ENCODE measurements around the gene RTL10. TPM values are rescaled to one million over a fixed set of nuclear protein-coding genes. Genes with fewer than 3 reads are reported as not detected.

The RTL10 gene
- polyA plus RNA-seq, 1 donor (not counting 4 experiments of a cell fraction or from before 2014, with no cell fraction given), result 12.9 TPM

DNA sequence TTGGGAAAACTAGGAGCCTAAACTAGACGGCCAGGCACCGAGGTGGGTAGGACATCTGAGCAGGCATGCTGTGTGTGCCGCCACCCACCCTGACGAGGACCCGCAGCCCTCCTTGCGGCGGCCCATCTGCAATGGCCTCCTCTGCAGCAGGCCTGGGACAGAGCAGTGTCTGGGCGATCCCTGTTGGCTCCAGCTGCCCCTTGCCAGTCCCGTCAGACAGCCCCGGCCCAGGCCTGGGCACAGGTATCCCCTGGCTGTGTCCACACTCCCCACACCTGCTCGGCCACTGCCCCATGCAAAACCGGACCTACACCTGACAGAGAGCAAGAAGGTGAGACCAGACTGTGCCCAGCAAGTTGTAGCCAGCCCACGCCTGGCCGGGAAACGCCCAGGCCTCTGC, 38.7 kb upstream of the RTL10 start:
- no peaks in the 10 kb centered on the region for H4K20me1 ChIP-seq (ENCODE audit: control insufficient read depth, extremely low read depth, insufficient read depth, low read length)
- FAIRE-seq (no peak), DNase-seq (ENCODE audit: low read depth, low spot score) (no peak)
- H3K4me1 ChIP-seq (ENCODE audit: control insufficient read depth, extremely low read depth, insufficient read depth, low read length), result peaks cover 25% of the 10 kb centered on the region
- H3K27me3 ChIP-seq (ENCODE audit: control insufficient read depth, extremely low read depth, insufficient read depth, low read length), result no peaks in the 10 kb centered on the region
- dilution Hi-C loops (cut with MboI; ENCODE audit: extremely low pct_ligation_motif_present, low sequenced_read_pairs), result no loop called here
- H3K9me3 ChIP-seq (ENCODE audit: control insufficient read depth, low read depth, low read length), result no peaks in the 10 kb centered on the region
- H3K4me3 ChIP-seq (ENCODE audit: control insufficient read depth in 2 of 3, extremely low read depth in 1 of 3, insufficient read depth in 2 of 3, low read depth in 1 of 3, low read length in 3 of 3), result no peak overlapping the region
- no peak overlapping the region for H2AFZ ChIP-seq (ENCODE audit: control insufficient read depth, low read length)
- no peak overlapping the region for H3K9ac ChIP-seq (ENCODE audit: control insufficient read depth, extremely low read depth, insufficient read depth, low read length)
- no peak overlapping the region for H3K4me2 ChIP-seq (ENCODE audit: control insufficient read depth, extremely low read depth, insufficient read depth, low read depth, low read length)
- no peaks in the 10 kb centered on the region for H3K79me2 ChIP-seq (ENCODE audit: control insufficient read depth, insufficient read depth, low read length)
- H3K27ac ChIP-seq (ENCODE audit: control insufficient read depth, insufficient read depth, low read length), result no peak overlapping the region
- no peaks in the 10 kb centered on the region for H3K9me1 ChIP-seq (ENCODE audit: control insufficient read depth, extremely low read depth, insufficient read depth, low read length)
- TF ChIP-seq, protein P1, sequence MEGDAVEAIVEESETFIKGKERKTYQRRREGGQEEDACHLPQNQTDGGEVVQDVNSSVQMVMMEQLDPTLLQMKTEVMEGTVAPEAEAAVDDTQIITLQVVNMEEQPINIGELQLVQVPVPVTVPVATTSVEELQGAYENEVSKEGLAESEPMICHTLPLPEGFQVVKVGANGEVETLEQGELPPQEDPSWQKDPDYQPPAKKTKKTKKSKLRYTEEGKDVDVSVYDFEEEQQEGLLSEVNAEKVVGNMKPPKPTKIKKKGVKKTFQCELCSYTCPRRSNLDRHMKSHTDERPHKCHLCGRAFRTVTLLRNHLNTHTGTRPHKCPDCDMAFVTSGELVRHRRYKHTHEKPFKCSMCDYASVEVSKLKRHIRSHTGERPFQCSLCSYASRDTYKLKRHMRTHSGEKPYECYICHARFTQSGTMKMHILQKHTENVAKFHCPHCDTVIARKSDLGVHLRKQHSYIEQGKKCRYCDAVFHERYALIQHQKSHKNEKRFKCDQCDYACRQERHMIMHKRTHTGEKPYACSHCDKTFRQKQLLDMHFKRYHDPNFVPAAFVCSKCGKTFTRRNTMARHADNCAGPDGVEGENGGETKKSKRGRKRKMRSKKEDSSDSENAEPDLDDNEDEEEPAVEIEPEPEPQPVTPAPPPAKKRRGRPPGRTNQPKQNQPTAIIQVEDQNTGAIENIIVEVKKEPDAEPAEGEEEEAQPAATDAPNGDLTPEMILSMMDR (optimal IDR thresholded peaks at IDR 0.05 in 1 of 3, IDR thresholded peaks at IDR 0.05 in 1 of 3, conservative IDR thresholded peaks at IDR 0.05 in 1 of 3; ENCODE audit: extremely low read depth in 1 of 3, insufficient read depth in 2 of 3, low read length in 3 of 3), result no peak
- no peak for TF ChIP-seq EZH2 (IDR thresholded peaks at IDR 0.05; ENCODE audit: low read length)
- peaks cover 0 to 1% of the 10 kb centered on the region in 2 experiments for H3K36me3 ChIP-seq (ENCODE audit: control insufficient read depth in 2 of 2, extremely low read depth in 1 of 2, insufficient read depth in 2 of 2, low read length in 2 of 2)

DNA sequence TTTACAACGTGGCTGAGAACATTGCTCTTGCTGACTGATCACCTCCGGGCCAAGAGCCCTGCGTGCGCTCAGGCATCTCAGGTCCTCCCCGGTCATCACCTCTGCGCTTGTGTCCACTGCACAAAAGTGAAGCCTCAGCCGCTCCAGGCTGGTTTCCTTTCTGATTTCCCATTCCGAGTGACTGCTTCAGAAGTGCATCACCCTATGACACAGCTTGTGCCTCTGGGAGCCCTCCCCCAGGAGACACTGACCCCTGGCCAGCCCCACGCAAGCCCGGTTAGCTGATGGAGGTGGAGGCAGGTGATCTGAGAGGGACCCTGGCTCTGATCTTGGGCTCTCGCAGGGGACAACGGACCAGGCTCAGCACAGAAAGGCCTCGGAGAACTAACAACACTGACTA, 38.3 kb upstream of the RTL10 start:
- TF ChIP-seq EZH2 (IDR thresholded peaks at IDR 0.05; ENCODE audit: low read length), result no peak
- TF ChIP-seq, protein P1 (optimal IDR thresholded peaks at IDR 0.05 in 1 of 3, IDR thresholded peaks at IDR 0.05 in 1 of 3, conservative IDR thresholded peaks at IDR 0.05 in 1 of 3; ENCODE audit: extremely low read depth in 1 of 3, insufficient read depth in 2 of 3, low read length in 3 of 3), result no peak
- FAIRE-seq, result no peak
- Histone ChIP-seq H3K36me3 (ENCODE audit: control insufficient read depth in 2 of 2, extremely low read depth in 1 of 2, insufficient read depth in 2 of 2, low read length in 2 of 2) (peaks cover 0 to 1% of the 10 kb centered on the region in 2 experiments), H3K9me3 (ENCODE audit: control insufficient read depth, low read depth, low read length) (no peaks in the 10 kb centered on the region), H3K27me3 (ENCODE audit: control insufficient read depth, extremely low read depth, insufficient read depth, low read length) (no peaks in the 10 kb centered on the region), H2AFZ (ENCODE audit: control insufficient read depth, low read length) (no peak overlapping the region), H3K9ac (ENCODE audit: control insufficient read depth, extremely low read depth, insufficient read depth, low read length) (no peak overlapping the region), H4K20me1 (ENCODE audit: control insufficient read depth, extremely low read depth, insufficient read depth, low read length) (no peaks in the 10 kb centered on the region), H3K9me1 (ENCODE audit: control insufficient read depth, extremely low read depth, insufficient read depth, low read length) (no peaks in the 10 kb centered on the region), H3K27ac (ENCODE audit: control insufficient read depth, insufficient read depth, low read length) (no peak overlapping the region), H3K4me2 (ENCODE audit: control insufficient read depth, extremely low read depth, insufficient read depth, low read depth, low read length) (no peak overlapping the region), H3K79me2 (ENCODE audit: control insufficient read depth, insufficient read depth, low read length) (no peaks in the 10 kb centered on the region), H3K4me1 (ENCODE audit: control insufficient read depth, extremely low read depth, insufficient read depth, low read length) (peaks cover 28% of the 10 kb centered on the region), H3K4me3 (ENCODE audit: control insufficient read depth in 2 of 3, extremely low read depth in 1 of 3, insufficient read depth in 2 of 3, low read depth in 1 of 3, low read length in 3 of 3) (no peak overlapping the region)
- dilution Hi-C loops (cut with MboI; ENCODE audit: extremely low pct_ligation_motif_present, low sequenced_read_pairs), result no loop called here
- no peak for DNase-seq (ENCODE audit: low read depth, low spot score)
